ENCODE measurements around the gene EPC1.
A peak's percentile ranks its signal among the peaks of the same experiment; 100 is the strongest.
"Not testable (repeated sequence)": the region's sequence is repeated elsewhere in the genome, so short reads cannot be mapped to it uniquely, and the experiment has no call there.

Gene EPC1

DNA sequence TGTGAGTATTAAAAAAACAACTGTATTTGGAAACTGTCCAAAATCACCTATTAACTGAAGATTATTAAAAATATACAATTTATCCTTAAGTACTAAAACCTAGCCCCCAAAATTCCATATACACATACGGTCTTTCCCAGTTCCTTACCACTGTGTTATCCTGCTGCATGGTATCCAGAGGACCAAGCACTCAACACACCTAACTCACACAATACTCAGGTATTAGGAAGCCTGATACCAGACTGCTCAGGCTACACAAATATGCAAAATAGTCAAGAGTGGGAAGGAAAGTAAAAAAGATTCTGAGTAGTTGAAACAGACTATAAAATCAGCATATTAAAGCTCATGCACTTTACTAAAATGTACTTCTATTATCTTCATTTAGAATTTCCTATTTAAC lies 67.2 kb downstream of the EPC1 start:
- DNase-seq (ENCODE audit: low read depth) = no peak

DNA sequence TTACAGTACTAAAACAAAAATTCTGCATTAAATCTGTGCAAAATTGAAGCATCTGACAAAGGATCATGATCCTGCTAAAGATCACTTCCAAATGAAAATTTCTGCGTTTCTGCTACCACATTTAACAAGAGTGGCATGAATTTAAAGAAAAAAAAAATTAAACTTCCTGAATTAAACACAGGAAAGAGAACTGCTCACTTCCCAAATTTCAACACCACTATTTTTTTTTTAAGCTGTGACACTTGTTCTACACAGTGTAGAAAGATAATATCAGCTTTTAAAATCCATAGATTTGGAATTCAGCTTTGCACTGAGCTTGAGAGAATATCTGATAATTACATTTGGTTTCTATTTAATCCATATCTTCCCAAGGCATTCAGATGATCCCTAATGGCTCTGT lies 73.6 kb downstream of the EPC1 start:
- no peak for DNase-seq (ENCODE audit: low read depth)

DNA sequence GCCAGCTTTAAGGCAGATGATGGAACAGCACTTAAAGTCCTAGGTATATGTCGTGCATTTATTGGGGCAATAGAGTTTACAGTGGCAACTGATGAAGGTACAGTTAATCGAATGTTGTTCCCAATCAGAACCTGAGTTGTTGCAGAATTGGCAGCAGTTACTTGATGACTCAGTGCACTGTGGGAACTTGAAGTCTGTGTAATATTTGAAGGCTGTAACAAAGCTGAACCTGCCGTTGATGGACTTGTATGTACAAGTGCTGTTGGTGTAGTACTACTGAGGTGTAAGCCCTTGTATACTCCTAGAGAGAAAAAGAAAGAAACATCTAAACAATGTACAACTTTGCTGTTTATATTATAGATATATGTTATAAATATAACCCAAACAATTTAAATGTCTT lies 75.3 kb downstream of the EPC1 start:
- DNase-seq (ENCODE audit: low read depth) = no peak

GRCh38 chr10:32269343-32270100 lies 77.4 kb downstream of the EPC1 start:
- no peak for DNase-seq (ENCODE audit: low read depth)

GRCh38 chr10:32268788-32269187 lies 78.2 kb downstream of the EPC1 start:
- DNase-seq (ENCODE audit: low read depth) = no peak

- no peak for DNase-seq (ENCODE audit: low read depth)
Measured at GRCh38 chr10:32266979-32267378, 80.0 kb downstream of the EPC1 start.

- no peak for DNase-seq (ENCODE audit: low read depth)
Measured at GRCh38 chr10:32266566-32266965, 80.4 kb downstream of the EPC1 start.

GRCh38 chr10:32265756-32266155 lies 81.2 kb downstream of the EPC1 start:
- DNase-seq (ENCODE audit: low read depth) = no peak

DNA sequence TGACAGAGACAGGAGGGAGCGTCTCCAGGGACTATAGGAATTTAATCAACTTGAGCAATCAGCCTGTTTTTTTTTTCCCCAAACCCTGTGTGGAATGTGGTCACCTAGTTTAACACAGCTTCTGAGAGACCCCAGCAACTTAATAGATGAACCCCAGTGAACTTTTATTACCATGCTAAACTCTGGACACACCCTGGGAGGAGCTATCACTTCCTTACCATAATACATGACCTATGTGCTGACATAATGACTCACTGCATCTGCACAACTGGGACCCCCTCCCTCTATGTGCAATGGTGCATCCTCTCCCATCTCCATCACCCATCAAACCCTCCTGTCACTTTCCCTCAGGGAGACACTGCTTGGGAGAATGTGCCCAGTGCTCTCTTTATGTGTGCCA lies 83.7 kb downstream of the EPC1 start:
- DNase-seq (ENCODE audit: low read depth) = no peak

DNA sequence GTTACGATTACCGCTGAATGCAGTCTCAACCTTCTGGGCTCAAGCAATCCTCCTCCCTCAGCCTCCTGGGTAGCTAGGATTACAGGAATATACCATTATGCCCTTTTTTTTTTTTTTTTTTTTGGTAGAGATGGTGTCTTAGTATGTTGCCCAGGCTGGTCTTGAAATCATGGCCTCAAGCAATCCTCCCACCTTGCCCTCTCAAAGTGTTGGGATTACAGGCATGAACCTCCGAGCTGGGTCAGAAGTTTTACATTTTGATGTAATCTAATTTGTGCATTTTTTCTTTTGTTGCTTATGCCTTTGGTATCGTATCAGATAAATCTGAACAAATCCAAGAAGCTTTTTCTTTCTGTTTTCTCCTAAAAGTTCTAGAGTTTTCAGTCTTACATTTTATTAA lies 87.4 kb downstream of the EPC1 start:
- no peak for DNase-seq (ENCODE audit: low read depth)

DNA sequence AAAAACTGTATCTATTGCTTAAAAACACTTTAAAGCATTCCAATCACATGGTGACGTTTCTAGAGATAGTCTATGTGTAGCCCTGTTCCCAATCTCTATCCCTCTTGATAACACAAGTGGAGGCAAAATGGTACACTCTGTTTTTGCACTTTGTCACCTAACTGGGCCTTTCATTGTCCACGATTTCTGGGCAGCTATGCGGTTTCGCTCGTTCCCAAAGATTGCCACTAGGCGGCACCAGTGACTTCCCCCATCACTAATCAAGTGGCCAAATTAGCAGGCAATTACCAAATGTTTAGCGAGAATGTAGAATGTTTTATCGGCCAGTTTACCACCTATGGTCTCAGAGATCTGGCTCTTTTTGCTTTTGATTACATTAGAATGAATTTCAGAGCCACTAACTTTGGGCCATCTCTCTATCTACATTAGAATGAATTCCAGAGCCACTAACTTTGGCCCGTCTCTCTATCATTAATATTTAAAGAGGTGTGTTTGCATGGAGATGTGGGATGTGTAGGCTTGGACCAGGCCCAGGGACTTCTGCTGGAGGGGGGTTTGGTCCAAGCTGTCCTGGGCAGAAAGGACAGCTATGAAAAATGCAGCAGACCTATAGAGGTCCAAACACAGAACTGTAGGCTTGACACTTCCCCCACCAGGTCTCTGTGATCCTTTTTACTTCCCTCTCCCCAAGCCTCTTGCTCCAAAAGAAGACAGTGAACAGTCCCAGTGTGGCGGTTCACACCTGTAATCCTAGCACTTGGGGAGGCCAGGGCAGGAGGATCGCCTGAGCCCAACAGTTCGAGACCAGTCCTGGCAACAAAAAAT lies 90.1 kb downstream of the EPC1 start:
- peak; percentile 43 for DNase-seq (ENCODE audit: low read depth)

DNA sequence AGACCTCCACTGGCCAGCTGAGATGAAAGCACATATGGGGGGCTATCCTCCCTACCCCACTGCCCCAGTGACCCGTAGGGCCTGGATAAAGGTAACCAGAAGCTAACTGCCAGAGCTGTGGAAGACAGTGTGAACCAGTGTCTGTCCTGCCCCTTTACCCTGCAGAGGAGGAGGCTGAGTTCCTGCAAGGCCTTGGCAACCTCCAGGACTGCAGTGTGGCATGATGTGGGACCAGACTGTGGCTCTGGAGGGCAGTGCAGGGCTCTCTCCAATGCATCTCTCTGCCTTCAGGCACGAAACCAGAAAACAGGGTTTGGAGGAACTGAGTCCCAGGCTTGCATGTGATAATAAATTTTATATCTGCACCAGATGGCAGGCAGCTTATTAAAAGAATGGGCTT lies 93.1 kb downstream of the EPC1 start:
- no peak for DNase-seq (ENCODE audit: low read depth)

- no peak for DNase-seq (ENCODE audit: low read depth)
Measured at GRCh38 chr10:32253276-32253675, 93.7 kb downstream of the EPC1 start.

DNA sequence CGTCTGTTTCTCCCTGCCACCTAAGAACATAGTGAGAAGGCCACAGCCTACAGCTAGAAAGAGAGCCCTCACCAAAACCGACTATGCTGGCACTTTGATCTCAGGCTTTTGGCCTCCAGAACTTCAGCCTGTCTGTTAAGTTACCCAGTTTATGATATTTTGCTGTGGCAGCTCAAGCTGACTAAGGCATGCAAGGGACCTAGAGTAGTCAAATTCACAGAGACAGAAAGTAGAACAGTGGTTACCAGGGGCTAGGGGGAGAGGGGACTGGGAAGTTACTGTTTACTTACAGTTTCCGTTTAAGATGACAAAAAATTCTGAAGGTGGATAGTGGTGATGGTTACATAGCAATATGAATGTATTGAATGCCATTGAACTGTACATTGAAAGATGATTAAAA lies 96.5 kb downstream of the EPC1 start:
- DNase-seq (ENCODE audit: low read depth) = not testable (repeated sequence)

- DNase-seq (ENCODE audit: low read depth) = no peak
Measured at GRCh38 chr10:32246685-32247084, 100.3 kb downstream of the EPC1 start.

GRCh38 chr10:32245760-32246159 lies 101.2 kb downstream of the EPC1 start:
- no peak for DNase-seq (ENCODE audit: low read depth)

DNA sequence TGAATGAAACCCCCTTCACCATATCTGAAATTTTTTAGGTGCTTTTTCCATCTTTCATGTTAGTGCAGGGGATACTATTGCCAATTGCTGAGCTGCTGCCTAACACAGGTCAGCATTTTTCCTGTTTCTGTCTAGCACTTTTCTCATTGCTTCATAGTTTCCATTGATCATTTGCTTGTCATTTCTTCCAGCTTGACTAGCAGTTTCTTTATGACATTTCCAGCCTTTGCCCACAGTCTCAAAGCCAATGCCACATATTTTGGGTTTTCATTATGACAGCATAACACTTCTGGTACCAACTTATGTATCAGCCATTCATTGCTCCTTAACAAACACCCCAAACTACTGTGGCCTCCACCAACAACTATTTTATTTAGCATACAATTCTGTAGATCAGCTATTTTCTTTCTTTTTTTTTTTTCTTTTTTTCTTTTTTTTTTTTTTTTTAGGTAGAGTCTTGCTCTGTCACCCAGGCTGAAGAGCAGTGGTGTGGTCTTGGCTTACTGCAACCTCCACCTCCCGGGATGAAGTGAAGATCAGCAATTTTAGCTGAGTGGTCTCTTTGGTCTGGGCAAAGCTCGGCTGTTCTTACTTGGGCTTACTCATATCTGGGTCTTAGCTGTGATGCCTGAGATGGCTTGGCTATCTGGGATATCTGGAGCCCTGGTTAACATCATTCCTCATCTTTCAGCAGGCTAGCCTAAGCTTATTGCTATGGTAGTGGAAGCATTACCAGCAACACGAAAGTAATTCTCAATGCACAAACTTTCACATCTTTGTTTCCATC lies 102.3 kb downstream of the EPC1 start:
- DNase-seq (ENCODE audit: low read depth) = no peak

DNA sequence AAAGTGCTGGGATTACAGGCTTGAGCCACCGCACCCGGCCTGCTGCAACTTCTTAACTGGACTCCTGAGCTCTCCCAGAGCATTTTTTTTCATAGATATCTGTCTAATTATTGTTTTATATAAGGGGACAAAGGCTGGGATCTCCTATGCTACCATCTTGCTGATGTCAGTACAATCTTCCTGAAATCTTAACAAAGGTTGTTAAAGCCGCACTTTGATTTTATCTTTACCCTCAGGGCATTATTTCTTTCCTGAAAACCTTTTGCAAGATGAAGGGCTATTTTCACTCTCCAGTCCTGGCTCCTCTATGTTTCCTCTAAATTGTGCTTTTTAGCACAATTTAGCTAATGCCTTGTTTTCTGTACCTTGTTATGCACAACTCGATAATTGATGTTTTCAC lies 102.9 kb downstream of the EPC1 start:
- no peak for DNase-seq (ENCODE audit: low read depth)

DNA sequence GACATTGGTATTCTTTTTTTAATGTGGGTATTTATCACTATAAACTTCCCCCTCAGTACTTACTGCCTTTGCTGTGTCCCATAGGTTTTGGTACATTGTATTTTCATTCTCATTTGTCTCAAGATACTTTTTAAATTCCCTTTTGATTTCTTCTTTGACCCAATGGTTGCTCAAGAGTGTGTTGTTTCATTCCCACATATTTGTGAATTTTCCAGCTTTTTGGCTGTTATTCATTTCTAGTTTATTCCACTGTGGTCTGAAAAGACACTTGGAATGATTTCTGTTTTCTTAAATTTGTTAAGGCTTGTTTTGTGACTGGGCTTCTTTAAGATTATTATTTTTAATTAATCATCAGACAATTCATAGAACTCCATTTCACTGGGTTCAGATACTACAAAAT lies 105.0 kb downstream of the EPC1 start:
- DNase-seq (ENCODE audit: low read depth) = no peak

GRCh38 chr10:32240471-32240870 lies 106.5 kb downstream of the EPC1 start:
- DNase-seq (ENCODE audit: low read depth) = no peak

DNA sequence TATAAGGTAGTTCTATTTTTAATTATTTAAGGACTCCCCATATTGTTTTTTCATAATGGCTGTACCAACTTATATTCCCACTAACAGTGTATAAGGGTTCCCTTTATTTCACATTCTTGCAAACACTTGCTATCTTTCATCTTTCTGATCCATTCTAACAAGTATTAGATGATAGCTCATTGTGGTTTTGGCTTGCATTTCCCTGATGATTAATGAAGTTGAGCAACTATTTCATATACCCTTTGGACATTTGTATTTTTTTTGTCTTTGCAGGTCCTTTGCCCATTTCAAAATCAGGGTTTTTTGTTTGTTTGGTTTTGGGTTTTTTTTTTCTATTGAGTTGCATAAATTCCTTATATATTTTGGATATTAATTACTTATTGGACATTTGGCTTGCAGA lies 107.2 kb downstream of the EPC1 start:
- no peak for DNase-seq (ENCODE audit: low read depth)

GRCh38 chr10:32237644-32238345 lies 109.2 kb downstream of the EPC1 start:
- DNase-seq (ENCODE audit: low read depth) = no peak
